HG03045 (cell line): ENCODE results near the gene GSX1.
"Not testable (repeated sequence)": the region's sequence is repeated elsewhere in the genome, so short reads cannot be mapped to it uniquely, and the experiment has no call there.

Experiments used
- ATAC-seq: cut with Tn5 transposase; IDR thresholded peaks from one replicate; pipeline ENCODE4 v1.9.1; 2021; ENCODE audit warnings: mild to moderate bottlenecking, moderate library complexity; ENCODE audit not compliant: unreplicated experiment

The GSX1 gene

DNA sequence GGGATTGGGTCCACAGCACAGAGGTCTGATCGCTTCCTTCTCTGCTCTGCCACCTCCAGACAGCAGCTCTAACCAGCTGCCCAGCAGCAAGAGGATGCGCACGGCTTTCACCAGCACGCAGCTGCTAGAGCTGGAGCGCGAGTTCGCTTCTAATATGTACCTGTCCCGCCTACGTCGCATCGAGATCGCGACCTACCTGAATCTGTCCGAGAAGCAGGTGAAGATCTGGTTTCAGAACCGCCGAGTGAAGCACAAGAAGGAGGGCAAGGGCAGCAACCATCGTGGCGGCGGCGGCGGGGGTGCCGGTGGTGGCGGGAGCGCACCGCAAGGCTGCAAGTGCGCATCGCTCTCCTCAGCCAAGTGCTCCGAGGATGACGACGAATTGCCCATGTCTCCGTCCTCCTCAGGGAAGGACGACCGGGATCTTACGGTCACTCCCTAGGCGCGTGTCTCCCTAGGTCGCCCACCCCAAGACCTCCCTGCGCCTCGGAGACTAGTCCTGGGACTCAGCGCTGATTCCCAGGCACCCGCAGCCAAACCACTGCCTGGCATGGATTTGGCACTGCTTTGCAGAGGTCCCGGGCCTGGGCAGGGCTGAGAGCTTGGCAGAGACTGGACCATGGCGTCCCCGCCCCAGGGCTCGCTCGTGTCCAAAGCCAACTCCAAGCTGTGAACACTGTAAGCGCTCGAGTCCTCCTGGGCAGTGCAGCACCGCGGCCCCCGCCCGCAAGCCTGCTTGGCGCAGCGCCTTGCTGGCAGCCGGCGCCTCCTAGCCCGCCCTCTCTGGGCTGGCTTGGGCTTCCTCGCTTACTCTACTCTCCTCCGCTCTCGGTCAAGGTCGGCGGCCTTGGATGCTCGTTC lies 1.5 kb downstream of the GSX1 start:
- no peak for ATAC-seq

DNA sequence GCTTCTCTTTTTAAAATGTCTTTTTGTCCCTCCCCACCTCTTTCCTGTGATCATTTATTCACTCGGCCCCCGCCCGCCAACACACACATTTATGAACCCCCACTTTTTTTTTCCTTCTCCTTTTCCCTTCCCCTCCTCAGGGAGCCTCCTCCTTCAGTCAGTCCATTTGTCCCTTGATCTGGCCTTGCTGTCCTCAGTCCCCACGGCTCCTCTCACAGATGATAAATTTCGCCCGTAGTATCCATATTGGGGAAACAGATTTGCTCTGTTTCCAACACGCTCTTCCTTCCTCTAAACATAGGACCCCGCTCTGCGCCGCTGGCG lies 2.0 kb downstream of the GSX1 start:
- no peak for ATAC-seq

DNA sequence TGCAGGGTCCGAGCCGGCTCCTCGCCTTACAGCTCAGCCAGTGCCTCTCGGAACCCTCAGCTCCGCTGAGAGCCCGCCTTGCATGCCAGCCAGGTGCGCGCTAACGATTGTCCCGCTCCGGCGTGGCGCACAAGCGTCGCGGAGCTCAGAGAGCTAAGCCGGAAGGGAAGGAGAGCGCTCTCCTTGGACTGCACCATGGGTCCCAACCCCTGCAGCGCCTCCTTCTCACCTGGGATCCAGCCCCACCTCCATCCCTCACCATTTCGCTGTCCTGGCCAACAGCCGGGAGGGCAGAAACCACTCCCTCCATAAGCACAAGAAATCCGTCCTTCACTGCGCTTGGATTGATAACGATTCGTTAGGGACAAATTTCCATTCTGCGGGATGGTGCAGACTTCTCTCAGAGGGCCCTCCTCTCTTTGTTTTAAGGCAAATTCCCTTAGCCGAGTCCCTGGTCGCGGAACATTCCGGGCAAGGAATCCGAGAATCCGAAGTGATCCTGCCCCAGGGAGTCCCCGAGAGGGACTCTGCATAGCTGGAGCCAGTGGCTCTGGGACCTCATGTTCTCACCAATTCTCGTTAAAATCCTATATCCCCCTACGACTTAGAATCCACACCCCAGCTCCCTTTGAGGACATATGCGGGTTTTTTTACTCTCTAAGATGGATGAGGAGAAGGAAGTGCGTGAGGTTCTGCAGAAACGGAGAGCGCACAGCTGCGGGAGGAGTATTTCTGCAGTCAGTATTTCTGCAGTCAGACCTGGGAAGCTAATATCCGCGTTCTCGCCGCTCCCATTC lies 2.8 kb downstream of the GSX1 start:
- no peak for ATAC-seq

DNA sequence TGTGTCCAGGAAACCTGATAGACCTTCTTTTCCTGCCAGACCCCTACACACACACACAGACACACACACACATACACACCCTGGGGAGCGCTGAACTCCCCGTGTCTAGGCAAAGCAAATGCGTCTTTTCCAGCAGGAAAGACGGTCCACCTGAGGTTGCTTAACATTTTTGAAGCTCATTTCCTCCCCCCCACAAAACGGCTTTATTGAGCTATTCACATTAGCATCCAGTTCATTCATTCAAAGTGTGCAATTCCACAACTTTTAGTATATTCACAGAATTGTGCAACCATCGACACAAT lies 3.4 kb downstream of the GSX1 start:
- no peak for ATAC-seq

GRCh38 chr13:27796544-27797227 lies 4.4 kb downstream of the GSX1 start:
- ATAC-seq, result no peak

- ATAC-seq, result no peak
Observed at GRCh38 chr13:27797228-27797624, 4.9 kb downstream of the GSX1 start.

GRCh38 chr13:27806744-27807387 lies 14.6 kb downstream of the GSX1 start:
- ATAC-seq, result no peak

- no peak for ATAC-seq
Observed at GRCh38 chr13:27808851-27809550, 16.7 kb downstream of the GSX1 start.

DNA sequence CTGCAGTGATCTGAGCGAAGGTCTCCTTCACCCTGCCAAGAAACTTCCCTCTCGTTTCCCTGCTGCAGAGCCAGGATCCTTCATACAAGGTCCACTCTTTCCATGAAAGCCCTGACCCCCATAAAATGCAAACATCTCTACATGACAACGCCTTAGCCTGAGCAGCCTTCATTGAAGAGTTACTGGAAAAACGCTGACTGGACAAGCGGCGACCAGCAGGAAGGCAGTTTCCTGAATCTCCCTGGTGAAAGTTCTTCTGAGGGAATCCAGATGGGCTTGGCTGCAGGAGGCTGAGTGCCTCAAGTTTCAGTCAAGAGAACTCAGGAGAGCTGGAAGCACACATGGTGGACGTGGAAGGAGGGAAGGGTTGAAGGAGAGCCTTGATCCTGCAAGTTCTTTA lies 17.7 kb downstream of the GSX1 start:
- ATAC-seq, result no peak

DNA sequence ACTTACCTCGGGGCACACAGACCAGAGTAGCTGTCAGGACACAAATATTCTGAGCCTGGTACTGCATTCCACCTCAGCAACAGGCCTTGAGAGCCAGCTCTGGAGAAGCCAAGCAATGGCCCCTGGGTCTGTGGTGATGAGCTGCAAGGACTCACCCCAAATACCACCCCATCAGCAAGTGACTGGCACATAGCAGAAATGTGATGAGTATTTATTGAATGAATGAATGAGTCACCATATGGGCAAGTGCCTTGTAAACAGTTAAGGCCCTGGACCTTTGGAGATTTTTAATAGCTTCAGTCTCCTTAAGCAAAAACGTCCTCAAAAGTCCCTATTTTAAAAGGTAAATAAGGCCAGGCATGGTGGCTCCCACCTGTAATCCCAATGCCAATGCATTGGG lies 18.2 kb downstream of the GSX1 start:
- ATAC-seq, result no peak

DNA sequence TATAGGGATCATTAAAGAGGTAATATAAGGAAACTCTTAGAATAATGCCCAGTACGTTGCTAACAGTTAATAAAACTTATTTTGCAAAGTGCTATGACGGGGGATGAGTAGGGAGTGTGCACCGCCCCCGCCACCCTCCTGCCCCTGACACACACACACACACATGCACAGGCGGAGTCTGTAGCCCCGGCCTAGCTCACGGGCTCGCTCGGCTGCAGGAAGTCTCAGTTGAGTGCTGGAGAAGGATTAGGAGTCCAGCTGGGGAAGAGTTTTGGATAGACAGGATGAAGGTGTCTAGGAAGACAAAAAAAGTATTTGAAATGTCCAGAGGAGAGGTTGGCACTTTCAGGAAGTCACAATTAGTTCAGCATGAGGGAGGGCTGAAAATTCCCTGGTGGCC lies 21.5 kb downstream of the GSX1 start:
- ATAC-seq, result no peak

DNA sequence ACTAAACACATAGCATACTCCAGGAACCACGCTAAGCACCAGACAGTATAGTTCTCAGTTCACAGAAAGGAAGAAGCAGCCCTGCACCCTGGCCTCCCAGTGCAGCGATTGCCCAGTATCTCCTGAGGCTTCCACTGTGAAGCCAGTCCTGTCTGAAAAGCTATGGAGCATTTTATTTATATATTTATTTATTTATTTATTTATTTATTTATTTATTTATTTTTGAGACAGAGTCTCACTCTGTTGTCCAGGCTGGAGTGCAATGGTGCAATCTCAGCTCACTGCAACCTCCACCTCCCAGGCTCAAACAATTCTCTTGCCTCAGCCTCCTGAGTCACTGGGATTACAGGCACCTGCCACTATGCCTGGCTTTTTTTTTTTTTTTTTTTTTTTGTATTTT lies 25.5 kb downstream of the GSX1 start:
- not testable (repeated sequence) for ATAC-seq

GRCh38 chr13:27820524-27821482 lies 28.5 kb downstream of the GSX1 start:
- no peak for ATAC-seq

DNA sequence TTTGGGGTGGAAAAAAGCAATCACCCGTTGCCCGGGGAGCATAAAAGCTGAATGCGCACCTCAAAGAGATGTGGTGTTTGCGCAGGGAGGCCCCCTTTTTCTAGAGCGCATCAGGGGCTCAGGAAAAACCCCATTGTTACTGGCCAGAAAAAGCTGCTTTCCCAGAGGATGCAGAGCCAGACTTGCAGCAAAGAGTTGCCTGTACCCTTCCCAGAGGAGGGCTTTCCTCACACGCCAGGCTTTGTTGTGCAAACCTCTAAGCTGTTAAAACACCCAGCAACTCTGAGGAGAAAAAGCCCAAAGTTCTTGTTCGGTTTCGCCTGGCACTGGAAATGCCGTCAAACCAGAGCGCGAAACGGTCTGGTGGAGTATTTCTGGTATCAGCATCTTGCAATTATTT lies 29.3 kb downstream of the GSX1 start:
- no peak for ATAC-seq

DNA sequence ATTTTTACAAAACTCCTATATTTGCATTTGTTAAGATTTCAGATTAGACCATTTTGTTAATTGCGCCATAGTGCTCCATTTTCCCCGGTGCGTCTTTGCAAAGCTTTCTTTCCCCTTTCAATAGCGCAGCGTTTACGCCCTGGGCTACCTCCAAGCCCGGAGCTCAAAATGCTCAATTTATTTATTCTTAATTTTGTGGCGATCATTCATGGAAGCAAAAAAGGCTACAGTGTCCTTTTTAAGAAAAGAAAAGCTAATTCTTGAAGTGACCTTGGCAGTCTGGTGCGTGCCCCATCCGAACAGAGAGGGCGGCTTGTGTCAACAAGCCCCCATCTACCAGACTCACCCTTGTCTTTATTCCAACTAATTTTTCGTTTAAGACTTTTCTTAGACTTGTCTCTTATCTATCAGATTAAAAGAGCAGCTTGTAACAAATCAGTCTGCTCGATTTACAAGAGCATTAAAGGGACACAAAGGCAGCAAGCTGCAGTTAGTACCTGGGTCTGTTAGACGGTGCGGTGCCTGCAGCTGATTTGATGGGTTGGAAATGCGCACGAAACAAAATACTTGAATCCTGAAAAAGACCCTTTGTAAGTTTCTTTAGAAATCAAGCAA lies 30.1 kb downstream of the GSX1 start:
- ATAC-seq, result no peak

- no peak for ATAC-seq
Observed at GRCh38 chr13:27822873-27823311, 30.6 kb downstream of the GSX1 start.

DNA sequence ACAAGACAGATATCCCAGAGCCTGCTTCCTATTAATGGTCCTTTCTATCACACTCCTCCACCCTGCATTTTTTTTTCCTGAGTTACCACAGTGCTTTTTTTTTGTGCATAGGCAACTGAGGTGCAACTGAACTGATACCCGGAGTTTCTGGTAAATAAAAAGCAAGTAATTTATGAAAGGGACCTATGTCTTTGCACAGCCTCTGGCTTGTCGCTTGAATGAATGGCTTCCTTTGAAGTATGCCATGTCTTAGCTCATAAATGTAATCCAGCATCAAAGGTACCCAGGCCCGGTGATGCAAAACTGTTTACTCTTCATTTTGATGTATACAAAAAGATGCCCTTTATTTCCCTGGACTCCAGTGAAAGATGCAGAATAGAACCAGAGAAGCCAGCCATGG lies 31.8 kb downstream of the GSX1 start:
- no peak for ATAC-seq

GRCh38 chr13:27825072-27825471 lies 32.8 kb downstream of the GSX1 start:
- ATAC-seq, result no peak
